ENCODE measurements around the gene GLYATL3. TPM values are rescaled to one million over a fixed set of nuclear protein-coding genes. Genes with fewer than 3 reads are reported as not detected.

Gene GLYATL3
- total RNA-seq, 2 experiments from 2014 or later, result not detected

- no peak overlapping the region for H3K4me3 Mint-ChIP-seq
These were observed 53.7 kb downstream of the GLYATL3 start for GRCh38 chr6:49553384-49553783.

GRCh38 chr6:49555951-49556350 is 56.2 kb downstream of the GLYATL3 start:
- Mint-ChIP-seq H3K4me1 (ENCODE audit: low read depth) (peaks cover 10% of the 10 kb centered on the region), H3K4me3 (no peak overlapping the region), H3K9me3 (no peaks in the 10 kb centered on the region), H3K27ac (no peak overlapping the region), H3K36me3 (ENCODE audit: low read depth) (no peaks in the 10 kb centered on the region), H3K27me3 (peaks cover 19% of the 10 kb centered on the region)
- Histone ChIP-seq H3K4me1 (ENCODE audit: insufficient read depth, low read length) (peaks cover 5% of the 10 kb centered on the region), H3K27me3 (ENCODE audit: control insufficient read depth in 1 of 2, insufficient read depth in 2 of 2, low read length in 2 of 2) (peaks cover 6 to 8% of the 10 kb centered on the region in 2 experiments), H3K4me3 (ENCODE audit: low read length) (no peak overlapping the region), H3K27ac (ENCODE audit: low read depth in 1 of 2, low read length in 2 of 2) (no peak overlapping the region), H3K9me3 (ENCODE audit: control insufficient read depth in 1 of 2, insufficient read depth in 1 of 2, low read length in 2 of 2) (peaks cover 0 to 4% of the 10 kb centered on the region in 2 experiments), H3K36me3 (ENCODE audit: insufficient read depth, low read length) (no peaks in the 10 kb centered on the region)
- TF ChIP-seq CTCF (IDR thresholded peaks at IDR 0.05), result no peak
- DNase-seq (no peak), ATAC-seq (ENCODE audit: poor library complexity) (no peak)
- POLR2A ChIA-PET, result no interaction called here
- CTCF ChIA-PET, result no interaction called here
- intact Hi-C loops (cut with DNase I, micrococcal nuclease), result no loop called here

More at GRCh38 chr6:49553384-49553783, 53.7 kb downstream of the GLYATL3 start:
- Histone ChIP-seq H3K27ac (ENCODE audit: low read depth in 1 of 2, low read length in 2 of 2) (no peak overlapping the region), H3K36me3 (ENCODE audit: insufficient read depth, low read length) (no peaks in the 10 kb centered on the region), H3K27me3 (ENCODE audit: control insufficient read depth in 1 of 2, insufficient read depth in 2 of 2, low read length in 2 of 2) (peaks cover 19 to 26% of the 10 kb centered on the region in 2 experiments), H3K4me3 (ENCODE audit: low read length) (no peak overlapping the region), H3K9me3 (ENCODE audit: control insufficient read depth in 1 of 2, insufficient read depth in 1 of 2, low read length in 2 of 2) (peaks cover 0 to 10% of the 10 kb centered on the region in 2 experiments), H3K4me1 (ENCODE audit: insufficient read depth, low read length) (peaks cover 15% of the 10 kb centered on the region)
- H3K9me3 Mint-ChIP-seq, result no peaks in the 10 kb centered on the region
- H3K27ac Mint-ChIP-seq, result no peak overlapping the region
- DNase-seq (no peak), ATAC-seq (ENCODE audit: poor library complexity) (no peak)
- intact Hi-C loops (cut with DNase I, micrococcal nuclease), result no loop called here
- no peaks in the 10 kb centered on the region for H3K36me3 Mint-ChIP-seq (ENCODE audit: low read depth)
- ChIA-PET CTCF (interaction anchor here (1.0 kb wide), 1 partner anchor 21 kb away, joined by 3 read pairs; no protein-coding TSS in a partner anchor), POLR2A (no interaction called here)
- H3K27me3 Mint-ChIP-seq, result peaks cover 34% of the 10 kb centered on the region
- TF ChIP-seq CTCF (IDR thresholded peaks at IDR 0.05), result no peak
- peaks cover 17% of the 10 kb centered on the region for H3K4me1 Mint-ChIP-seq (ENCODE audit: low read depth)

GRCh38 chr6:49556429-49556837 is 56.7 kb downstream of the GLYATL3 start:
- ChIA-PET POLR2A (no interaction called here), CTCF (no interaction called here)
- Mint-ChIP-seq H3K27ac (no peak overlapping the region), H3K36me3 (ENCODE audit: low read depth) (no peaks in the 10 kb centered on the region), H3K4me3 (no peak overlapping the region), H3K4me1 (ENCODE audit: low read depth) (peaks cover 6% of the 10 kb centered on the region), H3K27me3 (peaks cover 18% of the 10 kb centered on the region), H3K9me3 (no peaks in the 10 kb centered on the region)
- no peak overlapping the region for H3K4me3 ChIP-seq (ENCODE audit: low read length)
- no peak for DNase-seq
- peaks cover under 1% of the 10 kb centered on the region for H3K4me1 ChIP-seq (ENCODE audit: insufficient read depth, low read length)
- H3K27me3 ChIP-seq (ENCODE audit: control insufficient read depth in 1 of 2, insufficient read depth in 2 of 2, low read length in 2 of 2), result peaks cover 3 to 6% of the 10 kb centered on the region in 2 experiments
- no peak for ATAC-seq (ENCODE audit: poor library complexity)
- intact Hi-C loops (cut with DNase I, micrococcal nuclease), result no loop called here
- H3K27ac ChIP-seq (ENCODE audit: low read depth in 1 of 2, low read length in 2 of 2), result no peak overlapping the region
- H3K9me3 ChIP-seq (ENCODE audit: control insufficient read depth in 1 of 2, insufficient read depth in 1 of 2, low read length in 2 of 2), result no peaks in the 10 kb centered on the region
- no peak for TF ChIP-seq CTCF (IDR thresholded peaks at IDR 0.05)
- H3K36me3 ChIP-seq (ENCODE audit: insufficient read depth, low read length), result no peaks in the 10 kb centered on the region

All from CD4-positive, alpha-beta T cell (primary cell).